ENCODE results near the gene MAL.

MAL gene

GRCh38 chr2:95025406-95026319, at the start of gene MAL:
TSS of gene MAL (plus strand) at chr2:95025708. CDS start at chr2:95025793, 85 bp downstream.
- peak in 1 of 2 donors; percentile 38 for DNase-seq (ENCODE audit: low read depth in 2 of 2)

GRCh38 chr2:94977826-94978225, 47.7 kb upstream of the MAL start:
- DNase-seq (ENCODE audit: low read depth in 2 of 2), result no peak

DNA sequence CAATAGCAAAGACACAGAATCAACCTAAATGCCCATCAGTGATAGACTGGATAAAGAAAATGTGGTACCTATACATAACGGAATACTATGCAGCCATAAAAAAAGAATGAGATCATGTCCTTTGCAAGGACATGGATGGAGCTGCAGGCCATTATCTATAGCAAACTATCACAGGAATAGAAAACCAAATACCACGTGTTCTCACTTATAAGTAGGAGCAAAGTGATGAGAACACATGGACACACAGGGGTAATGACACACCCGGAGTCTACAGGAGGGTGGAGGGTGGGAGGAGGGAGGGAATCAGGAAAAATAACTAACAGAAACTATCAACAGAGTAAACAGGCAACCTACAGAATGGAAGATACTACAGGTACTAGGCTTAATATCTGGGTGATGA, 46.6 kb upstream of the MAL start:
- DNase-seq (ENCODE audit: low read depth in 2 of 2), result no peak

DNA sequence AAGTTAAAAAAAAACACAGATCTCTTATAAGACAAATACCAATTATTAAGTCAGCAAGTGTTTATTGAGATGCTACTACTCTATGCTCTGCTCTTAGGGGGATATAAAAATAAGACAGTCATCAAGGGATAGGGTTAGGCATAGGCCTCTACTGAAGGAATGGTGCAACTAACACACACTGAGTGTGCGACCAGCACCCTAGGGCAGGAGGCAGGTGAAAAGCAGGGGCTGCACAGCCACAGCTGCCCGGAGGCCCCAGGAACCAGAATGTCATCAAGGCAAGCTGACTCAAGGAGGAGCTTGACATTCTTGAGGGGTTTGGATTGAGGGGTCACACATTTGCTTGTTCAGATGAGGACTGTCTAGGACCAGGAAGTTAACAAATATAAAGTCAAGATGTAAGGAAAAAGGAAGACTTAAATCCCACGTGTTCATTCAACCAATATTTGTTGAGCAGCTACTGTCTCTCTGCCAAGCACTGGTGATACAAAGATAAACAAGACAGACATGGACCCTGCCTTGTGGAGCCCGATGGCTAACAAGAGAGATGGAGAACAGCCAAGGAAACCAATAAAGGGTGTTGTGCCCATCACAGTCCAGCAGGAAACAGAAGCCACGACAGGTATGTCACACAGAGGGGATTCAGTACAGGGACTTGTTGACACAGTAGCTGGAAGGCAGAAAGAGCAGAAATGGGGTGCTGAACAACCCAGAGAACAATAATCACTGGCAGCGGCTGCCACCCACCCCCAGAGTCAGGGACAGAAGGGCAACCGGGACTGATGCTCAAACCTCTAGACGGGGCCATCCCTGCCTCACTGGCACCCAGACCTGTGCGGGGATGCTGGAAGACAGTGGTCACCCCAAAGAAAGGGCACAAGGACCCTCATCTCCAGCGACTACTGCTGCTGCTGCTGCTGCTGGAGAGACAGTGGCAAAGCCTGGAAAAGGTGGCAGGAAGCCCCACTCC, 45.8 kb upstream of the MAL start:
- DNase-seq (ENCODE audit: low read depth in 2 of 2), result no peak

DNA sequence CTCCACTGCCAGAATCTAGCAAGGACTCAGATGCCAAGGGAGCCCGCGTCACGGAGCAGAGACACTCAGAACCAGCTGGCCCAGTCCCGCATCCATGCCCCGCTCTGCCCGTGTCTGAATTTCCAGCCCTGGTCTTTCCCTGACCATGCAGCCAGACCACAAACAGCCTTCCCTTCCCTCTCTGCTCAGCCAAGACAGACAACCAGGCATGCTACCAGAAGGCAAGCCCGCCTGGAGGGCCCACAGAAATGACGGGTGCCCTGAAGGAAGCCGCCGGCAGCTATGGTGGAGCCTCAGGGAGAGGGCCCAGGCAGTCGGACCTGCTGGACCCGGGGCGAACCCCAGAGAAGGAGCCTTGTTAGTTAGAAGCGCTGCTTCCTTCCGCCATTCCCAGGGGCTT, 45.1 kb upstream of the MAL start:
- DNase-seq (ENCODE audit: low read depth in 2 of 2), result no peak

DNA sequence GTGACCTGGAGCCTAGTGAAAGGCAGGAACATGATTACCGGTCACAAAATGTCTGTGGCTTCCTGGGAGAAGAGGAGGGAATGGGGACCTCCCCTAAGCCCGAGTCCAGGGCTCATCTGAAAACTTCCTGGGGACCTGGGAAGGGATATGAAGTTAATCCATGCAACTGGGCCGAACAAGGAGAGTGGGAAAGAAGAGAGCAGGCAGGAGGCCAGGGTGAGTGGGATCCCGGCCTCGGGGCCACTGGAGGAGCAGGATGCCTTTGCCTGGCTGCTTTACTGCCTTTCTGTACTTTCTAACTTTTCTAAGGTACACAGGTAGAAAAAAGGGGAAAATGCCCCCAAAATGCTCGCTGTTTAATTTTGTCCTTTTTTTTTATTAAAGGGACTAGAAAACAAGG, 43.4 kb upstream of the MAL start:
- no peak for DNase-seq (ENCODE audit: low read depth in 2 of 2)

DNA sequence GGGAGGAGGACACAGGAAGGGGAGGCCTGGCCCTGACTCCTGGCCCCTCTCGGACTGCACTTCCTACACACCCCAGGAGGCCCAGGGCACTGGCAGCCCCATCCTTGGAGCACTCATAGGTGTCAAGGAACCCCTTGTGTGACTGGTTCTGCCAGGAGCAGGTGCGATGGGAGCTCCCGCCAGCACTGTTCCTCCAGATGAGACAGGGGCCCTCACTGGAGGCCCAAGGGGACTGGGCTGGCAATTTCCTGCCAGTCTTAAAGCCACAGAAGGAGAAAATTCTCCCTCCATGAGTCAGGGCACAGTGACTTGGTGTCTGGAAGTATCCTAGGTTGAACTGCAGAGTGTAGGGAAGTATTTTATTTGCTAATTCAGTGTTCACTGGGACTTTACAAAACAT, 42.8 kb upstream of the MAL start:
- no peak for DNase-seq (ENCODE audit: low read depth in 2 of 2)

GRCh38 chr2:94984964-94985575, 40.4 kb upstream of the MAL start:
- no peak for DNase-seq (ENCODE audit: low read depth in 2 of 2)

GRCh38 chr2:94985636-94986035, 39.9 kb upstream of the MAL start:
- no peak for DNase-seq (ENCODE audit: low read depth in 2 of 2)

DNA sequence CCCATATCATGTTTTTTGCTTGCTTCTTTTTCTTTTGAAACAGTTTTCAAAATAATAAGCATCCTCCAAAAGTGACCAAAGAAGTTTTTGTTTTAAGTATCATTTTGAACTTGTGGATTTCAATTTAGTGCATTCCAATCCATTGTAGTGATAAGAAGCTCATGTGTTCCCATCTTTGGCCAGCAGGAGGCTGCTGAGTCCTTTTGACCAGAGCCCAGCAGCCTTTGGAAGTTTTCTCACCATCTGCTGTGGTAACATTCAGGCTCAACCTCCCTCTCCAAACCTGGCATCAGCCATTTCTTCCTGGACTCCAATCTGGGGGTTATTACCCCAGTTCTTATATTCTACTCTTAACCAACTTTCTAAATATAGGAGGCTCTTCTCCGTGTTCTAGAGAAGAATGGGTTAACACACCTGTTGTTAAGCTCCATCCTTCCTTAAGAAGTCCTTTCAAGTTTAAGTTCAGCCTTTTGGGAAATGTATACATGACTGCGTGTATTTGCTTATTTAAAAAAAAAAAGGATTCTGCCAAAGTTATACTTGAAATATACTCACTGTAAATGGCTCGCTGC, 39.0 kb upstream of the MAL start:
- no peak for DNase-seq (ENCODE audit: low read depth in 2 of 2)

DNA sequence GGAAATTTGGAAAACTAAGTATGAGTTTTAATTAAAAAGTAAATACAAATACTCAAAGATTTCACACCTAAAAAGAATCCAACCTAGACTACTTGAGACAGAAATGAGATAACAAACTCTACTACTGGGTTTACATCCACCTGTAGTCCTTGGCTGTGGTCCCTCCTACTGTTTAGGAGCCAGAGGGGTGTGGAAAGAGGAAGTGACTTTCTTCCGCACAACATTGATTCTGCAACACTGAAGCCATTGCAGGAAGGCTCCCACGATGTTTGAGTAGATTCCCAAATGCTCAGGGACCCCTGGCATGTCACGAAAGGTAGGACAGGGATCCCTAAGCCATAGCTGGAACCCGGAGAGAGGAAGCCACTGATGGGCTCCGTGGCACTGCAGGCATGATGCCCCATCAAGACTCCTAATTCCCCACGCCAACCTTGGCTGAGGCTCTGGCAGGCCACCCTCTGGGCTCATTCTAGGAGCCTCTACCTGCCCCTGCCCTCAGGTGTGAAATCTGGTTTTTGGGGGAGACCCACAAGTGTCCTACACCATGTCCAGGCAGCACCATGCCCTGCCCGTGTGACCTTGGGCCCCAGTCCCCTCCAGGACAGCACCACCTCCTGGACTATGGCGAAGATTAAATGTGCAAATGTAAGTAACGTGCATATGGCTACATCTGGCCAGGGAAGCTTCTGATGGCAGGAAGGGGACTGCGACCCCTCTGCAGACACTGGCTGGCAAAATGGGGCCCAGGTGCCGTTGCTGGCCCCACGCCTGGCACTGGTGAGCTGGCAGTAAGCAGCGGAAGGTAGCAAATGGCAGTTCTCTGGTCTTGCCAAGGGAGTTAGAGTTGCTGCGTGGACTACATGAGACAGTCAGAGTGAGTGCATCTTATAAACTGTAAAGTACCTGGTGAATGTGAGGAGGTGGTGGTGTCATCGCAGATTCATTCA, 38.2 kb upstream of the MAL start:
- no peak for DNase-seq (ENCODE audit: low read depth in 2 of 2)

GRCh38 chr2:94990956-94991355, 34.6 kb upstream of the MAL start:
- no peak for DNase-seq (ENCODE audit: low read depth in 2 of 2)

DNA sequence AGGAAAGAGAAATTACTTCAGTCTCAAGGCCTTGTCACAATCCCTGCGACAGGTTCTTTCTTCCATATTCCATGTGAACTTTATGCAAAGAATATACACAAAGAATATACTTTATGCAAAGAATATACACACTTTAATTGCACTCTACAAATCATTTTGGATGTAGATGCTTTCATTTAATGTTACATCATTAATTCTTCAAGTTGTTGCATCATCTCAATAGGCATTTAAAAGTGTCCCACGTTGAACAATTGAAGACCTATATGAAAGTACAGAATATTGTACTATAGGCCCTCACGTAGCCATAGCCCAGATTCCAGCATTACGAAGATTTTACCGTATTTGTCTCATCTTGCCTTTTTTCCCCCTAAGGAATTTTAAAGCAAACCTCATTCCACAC, 33.1 kb upstream of the MAL start:
- DNase-seq (ENCODE audit: low read depth in 2 of 2), result no peak

DNA sequence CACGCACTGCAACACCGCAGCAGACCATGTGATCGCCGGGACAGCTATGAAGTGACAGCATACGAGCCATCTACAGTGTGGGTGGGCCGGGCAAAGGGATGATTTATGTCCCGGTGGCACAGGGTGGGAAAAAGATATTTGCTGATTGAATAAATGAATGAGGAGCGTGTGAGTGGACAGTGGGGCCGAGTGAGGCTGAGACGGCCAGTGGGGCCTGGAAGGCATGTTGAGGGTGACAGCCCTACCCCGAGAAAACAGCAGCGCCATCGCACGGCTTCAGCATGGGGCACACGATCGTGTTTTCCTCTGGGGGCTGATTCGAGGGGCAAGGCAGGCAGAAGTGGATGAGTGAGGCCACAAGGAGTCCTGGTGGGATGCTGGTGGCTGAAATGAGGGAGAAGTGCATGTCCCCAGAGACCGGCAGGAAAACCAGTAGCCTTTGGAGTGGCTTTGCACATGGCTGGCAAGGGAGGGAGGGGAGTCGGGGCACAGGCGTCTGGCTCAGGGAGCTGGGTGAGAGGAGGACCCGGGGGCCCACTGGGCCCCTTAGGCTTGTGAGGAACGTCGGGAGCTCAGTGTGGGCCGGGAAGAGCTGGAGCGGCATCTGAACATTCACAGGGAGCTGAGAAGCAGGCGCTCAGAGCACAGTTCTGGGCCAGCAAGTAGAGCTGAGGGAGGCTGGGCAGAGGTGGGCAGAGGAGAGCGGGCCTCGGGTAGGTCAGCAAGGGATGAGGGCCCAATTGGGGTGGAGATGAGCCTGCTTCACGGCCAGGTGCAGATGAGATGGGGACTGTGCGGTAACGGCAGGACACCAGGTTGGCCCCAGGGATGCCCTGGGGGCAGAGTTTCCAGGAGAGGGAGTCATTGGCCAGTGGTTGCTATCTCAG, 32.1 kb upstream of the MAL start:
- DNase-seq (ENCODE audit: low read depth in 2 of 2), result no peak

GRCh38 chr2:94994063-94994913, 31.2 kb upstream of the MAL start:
- DNase-seq (ENCODE audit: low read depth in 2 of 2), result no peak

DNA sequence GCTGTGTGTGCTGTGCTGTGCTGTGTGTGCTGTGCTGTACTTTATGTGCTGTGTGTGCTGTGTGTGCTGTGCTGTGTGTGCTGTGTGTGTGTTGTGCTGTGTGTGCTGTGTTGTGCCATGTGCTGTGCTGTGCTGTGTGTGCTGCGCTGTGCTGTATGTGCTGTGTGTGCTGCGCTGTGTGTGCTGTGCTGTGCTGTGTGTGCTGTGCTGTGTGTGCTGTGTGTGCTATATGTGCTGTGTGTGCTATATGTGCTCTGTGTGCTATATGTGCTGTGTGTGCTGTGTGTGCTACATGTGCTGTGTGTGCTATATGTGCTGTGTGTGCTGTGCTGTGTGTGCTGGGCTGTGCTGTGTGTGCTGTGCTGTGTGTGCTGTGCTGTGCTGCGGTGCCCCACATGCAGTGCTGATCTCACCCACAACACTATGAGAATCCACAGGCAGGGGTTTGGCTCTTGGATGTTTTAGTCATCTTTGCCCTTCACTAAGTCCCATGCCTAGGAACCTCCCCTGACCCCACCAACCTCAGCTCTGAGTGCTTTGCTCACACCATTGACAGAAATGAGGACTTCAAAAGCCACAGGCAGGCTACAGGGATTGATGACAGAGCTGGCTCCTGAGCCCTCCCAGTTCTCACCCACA, 30.5 kb upstream of the MAL start:
- DNase-seq (ENCODE audit: low read depth in 2 of 2), result no peak

DNA sequence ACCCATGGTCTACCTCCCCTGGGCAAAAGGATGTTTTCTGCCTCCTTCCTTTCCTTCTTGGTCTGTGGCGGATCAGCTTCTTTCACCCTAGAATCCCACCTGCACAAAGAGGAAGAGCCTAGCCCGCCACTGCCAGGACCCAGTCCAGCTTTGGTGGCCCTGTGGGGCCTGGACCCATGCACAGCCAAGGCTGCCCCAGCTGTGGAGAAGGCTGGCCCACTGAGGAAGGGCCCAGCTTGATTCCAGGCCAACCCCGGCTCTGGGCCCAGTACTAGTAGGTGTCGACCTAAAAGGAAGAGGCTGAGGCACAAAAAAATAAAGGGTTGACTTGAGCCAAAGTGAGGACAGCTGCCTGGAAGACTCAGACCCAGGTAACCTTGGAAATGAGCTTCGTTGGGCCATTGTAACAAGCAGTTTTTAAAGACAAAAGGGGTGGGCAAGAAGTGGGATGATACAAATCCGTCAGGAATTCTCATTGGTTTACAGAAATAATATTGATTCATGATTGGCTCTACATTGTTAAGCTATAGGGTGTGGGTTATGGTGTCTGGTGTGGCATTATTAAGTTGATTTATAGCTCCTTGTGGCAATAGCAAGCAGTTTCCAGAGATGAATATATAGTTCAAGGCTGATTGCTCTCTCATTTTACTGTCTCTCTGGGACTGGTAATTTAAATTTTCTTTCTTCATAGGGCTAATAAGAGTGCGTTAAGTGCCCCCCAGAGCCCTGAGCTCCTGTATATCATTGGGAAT, 29.8 kb upstream of the MAL start:
- no peak for DNase-seq (ENCODE audit: low read depth in 2 of 2)

Data from stimulated activated CD8-positive, alpha-beta memory T cell treated with anti-CD3 and anti-CD28 coated beads, Interleukin-2, amount 100 ng/mL, for 1 hour (primary cell).